HUDEP-2 (cell line): ENCODE measurements around the gene GAS6.
"Not testable (repeated sequence)": the region's sequence is repeated elsewhere in the genome, so short reads cannot be mapped to it uniquely, and the experiment has no call there.

Experiments used
- DNase-seq, 76 experiments: peaks; one replicate each; lab custom pipeline; 2025; ENCODE audit not compliant: unreplicated experiment in 76 of 76; lab: John Stamatoyannopoulos, UW

GAS6 gene

DNA sequence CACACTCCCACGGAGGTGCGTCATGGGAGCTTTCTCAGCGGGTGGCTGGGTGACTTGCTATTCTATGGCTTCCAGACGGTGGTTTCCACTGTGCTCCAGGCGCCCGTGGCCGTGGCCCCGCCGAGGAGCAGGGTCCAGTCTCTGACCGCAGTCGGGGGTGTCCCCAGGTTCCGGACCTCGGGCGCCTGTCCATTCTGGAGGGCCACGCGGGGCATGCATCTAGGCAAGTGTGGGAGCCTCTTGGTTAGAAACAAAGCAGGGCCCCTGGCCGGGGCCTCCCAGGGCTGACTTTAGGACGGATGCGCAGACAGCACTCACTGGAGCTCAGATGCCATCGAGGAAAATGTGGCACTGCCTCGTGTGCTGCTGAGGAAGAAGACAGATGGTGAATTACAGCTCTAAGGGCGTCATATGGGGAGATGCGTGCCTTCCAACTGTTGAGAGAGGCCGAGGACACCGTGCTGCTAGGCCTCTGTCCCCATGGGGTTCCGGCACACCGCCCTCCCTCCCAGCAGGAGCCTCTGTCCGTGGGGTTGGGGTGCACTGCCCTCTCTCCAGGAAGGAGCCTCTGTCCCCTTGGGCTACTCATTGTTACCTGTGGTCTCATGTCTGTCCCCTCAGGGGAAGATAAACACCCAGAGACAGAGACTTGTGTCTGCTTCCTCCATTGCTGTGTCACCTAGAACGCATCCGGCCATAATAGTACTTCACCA lies 66.8 kb downstream of the GAS6 start:
- DNase-seq: no peak

DNA sequence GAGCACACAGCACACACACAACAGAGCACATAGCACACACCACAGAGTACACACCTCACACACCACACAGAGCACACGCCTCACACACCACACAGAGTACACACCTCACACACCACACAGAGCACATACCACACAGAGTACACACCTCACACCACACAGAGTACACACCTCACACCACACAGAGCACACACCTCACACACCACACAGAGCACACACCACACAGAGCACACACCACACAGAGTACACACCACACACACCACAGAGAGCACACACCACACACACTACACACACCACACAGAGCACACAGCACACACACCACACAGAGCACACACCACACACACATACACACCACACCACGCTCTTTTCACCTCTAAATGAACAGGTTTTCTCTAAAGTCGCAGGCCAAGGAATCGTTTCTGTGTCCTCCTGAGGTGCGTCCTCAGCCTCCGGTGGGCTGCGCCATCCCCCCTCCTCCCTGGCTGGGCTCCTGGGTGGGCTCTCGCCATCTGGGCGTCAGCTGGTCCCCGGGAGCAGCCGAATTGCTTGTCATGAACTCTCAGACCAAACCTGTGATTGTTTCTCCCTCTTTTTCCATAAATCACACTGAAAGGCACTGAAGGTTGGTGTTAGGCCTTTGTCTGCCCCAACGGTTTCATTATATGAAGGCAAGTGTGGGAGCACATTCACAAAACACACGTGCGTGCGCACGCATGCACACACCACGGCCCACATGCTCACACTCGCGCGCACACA lies 67.5 kb downstream of the GAS6 start:
- no peak for DNase-seq

DNA sequence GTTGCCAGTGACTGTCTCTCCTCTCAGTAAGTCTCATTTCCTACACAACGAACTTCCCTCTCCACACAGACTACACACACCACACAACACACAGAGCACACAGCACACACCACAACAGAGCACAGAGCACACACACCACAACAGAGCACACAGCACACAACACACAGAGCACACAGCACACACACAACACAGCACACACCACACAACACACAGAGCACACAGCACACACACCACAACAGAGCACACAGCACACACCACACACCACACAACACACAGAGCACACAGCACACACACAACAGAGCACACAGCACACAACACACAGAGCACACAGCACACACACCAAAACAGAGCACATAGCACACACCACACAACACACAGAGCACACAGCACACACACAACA lies 68.5 kb downstream of the GAS6 start:
- not testable (repeated sequence) for DNase-seq

DNA sequence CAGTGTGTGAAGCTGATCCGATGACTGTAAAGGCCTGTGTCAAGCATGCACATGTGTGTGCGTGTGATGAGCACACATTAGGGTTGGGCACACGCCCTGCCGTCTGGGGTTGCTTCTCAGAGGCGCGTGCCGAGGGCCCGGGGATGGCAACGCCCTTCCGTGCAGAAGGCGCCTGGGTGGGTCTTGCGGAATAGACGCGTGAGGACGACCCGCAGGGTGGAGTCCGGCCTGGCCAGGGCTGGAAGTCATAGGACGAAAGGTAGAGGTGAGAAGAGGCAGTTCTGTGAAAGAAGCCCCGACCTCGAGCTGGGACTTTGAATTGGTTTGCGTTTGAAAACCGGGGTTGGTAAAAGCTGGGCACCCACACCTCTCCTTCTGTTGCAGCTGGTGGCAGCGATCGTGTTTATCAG lies 69.1 kb downstream of the GAS6 start:
- DNase-seq: no peak

DNA sequence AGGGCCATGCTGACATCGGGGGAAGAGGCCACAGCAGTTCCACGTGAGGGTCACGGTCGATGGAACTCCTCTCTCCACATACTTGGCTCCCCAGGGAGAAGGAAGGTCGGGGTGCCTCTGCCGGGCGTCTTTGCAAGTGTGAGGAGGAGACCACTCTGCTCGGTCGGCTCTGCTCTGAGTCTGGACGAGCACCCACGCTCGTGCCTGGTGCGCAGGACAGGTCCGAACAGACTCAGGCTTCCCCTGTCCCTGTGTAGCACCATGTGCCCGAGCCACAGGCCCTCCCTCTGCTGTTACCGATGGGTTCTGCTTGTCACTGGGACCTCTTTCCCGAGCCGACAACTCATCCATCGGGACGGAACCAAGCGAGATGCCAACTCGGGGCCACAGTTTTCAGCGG lies 69.8 kb downstream of the GAS6 start:
- no peak for DNase-seq

DNA sequence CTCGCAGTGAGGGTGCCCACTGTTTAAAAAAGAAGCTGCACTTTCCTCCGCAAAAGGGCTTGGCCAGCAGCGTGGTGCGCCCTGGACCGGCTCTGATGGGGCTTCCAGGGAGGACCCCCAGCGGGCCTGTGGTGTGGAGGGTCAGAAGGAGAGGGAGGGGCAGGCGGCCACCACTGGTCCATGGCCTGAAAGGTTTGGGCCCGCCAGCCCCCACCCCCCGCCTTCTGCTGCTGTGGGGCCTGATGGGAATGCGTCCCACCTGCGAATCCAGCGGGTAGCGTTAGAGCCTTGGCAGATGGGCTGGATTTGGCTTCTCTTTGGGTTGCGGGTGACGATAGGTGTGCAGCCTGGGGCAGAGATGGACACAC lies 70.2 kb downstream of the GAS6 start:
- no peak for DNase-seq

DNA sequence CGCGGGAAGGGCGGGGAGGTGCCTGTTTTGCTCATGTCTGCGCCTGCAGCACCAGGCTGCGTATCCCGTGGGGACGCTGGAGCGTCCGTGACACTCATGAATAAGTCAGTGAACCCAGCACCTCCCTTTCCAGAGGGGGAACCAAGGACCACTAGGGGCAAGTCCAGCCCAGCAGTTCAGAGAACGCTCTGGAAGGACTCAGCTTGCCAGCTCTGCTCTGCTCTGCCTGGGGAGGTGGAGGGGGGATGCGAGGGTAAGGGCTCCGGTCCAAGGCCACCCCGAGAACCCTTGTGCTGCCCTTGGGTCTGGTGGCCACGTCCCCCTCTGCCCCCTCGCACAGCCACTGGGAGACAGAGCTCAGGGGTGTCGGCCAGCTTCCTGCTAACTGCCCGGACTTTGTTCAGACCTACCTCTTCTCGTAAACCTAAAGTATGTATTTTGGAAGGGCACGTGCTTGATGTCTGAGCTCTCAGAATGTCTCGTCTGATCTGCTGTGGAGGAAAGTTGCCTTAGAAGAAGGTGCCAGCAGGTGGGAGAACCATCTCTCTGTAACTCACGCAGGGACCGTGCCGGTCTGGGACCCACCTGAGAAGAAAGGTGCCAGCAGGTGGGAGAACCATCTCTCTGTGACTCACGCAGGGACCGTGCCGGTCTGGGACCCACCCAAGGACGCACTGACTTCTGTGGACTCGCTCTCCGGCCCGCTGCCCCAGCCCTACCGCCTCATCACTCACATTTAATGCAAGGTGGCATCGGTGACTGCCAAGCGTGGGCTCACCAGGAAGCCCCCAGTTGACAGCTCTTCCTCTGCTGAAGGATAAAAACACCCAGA lies 70.8 kb downstream of the GAS6 start:
- no peak for DNase-seq

DNA sequence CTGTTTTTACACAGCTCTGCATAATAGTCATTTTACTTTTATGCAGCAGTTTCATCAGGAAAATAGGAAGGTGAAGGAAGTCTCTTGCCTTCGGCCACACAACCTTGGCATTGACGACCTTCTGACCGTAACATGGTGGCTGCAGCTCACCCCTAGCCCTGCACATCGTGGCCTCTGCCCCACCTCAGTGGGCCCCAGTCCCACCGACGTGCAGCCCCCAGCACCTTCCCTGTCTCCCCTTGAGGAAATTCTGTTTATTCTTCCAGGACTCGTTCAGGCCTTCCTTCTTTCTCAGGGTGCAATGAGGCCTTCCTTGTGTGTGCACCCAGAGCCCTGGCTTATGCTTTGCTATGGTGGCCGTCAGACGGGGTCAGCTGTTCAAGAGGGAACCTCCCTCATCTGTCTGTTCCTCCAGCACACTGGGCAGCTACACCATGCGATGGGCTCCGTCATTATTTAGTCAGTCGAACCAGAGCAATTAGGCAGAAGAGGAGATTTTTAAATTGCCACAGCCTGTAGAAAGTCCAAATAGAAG lies 71.6 kb downstream of the GAS6 start:
- no peak for DNase-seq

DNA sequence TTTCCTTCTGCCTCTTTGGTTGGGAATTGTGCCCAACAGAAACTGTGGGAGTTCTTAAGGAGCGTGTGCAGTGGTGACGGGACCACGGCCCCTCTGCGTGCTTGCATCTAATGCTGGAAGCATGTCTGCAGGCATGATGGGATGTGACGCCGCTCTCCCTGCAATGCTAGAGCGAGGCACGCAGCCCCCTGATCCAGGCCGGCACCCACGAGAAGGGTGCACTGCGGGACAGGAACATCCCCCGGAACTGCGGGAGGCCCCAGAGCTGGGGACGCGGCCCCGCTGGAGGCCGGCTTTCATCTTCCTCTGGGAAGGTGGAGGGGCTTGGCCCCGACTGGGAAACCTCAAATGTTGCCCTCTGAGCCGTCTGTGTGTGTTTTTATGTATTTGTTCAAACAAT lies 72.1 kb downstream of the GAS6 start:
- no peak for DNase-seq

DNA sequence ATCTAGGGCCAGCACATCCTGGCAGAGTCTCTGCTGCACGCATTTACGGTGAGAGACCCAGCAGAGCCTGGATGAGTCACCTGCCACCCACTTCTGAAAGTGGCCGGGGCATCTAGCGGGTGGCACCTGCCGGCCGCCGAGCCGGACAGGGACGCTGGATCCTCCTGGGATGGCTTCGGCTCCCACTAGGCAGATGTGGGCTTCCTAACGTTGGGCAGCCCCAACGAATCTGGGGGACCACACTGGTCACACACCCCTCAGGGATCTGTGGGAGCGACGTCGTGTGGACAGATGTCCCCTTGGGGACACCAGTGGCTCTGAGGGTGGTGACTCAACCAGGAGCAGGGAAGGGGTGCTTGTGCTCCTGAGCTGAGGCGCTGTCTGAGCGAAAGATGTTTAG lies 72.7 kb downstream of the GAS6 start:
- DNase-seq: no peak

DNA sequence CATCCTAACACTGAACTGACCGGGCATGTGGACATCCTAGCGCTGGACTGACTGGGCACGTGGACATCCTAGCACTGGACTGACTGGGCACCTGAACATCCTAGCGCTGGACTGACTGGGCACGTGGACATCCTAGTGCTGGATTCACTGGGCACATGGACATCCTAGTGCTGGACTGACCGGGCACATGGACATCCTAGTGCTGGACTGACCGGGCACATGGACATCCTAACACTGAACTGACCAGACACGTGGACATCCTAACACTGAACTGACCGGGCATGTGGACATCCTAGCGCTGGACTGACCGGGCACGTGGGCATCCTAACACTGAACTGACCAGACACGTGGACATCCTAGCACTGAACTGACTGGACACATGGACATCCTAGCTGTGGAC lies 73.9 kb downstream of the GAS6 start:
- DNase-seq: not testable (repeated sequence)

DNA sequence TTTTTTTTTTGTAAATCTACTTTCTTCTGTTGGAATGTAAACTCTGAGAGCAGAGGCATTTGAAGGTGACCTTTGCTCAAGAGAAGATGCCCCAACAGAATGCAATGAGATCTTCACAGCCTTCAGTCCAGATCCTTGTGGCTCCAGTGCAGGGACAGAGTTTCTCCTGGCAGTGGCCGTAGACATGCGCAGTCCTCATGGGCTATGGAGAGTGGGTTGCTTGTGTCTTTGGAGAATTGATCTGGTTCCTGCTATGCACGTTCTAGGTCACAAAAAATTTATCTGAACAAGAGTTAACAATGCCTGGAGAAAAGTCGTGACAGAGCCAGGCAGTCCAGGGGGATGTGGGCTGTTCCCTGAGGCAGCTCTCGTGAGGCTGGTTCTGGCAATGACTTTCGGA lies 74.7 kb downstream of the GAS6 start:
- DNase-seq: no peak

DNA sequence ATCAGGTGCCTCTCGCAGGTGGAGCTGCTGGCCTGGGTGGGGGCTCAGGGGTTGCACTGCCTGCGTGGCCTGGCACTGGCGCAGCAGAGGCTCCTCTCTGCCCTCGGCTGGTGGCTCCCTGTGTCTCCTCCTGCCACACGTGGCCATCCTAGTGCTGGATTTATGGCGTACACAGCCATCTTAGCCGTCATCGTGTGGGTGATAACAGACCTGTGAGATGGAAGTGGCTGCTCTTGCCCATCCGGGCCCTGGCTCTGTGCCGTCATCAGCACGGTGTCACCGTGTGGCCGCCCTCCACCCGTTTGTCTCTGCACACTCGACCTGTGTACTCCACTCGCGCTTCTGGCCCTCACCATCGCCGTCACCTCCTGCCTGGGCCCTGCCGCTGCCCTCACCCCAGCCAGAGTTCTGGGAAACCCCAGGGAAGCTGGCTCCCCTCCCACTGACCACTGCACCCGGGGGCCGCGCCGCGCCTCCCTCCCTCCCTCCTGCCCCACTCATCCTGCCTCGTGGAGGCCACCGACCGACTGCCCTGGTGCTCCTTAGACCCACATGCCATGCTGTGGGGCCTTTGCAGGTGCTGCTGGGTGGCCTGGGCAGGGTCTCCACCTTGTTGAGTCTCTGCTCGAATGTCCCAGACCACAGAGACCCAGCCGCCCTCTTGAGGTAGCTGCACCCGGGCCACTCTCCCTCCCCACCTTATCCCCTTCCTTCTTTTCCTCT lies 75.3 kb downstream of the GAS6 start:
- no peak for DNase-seq

DNA sequence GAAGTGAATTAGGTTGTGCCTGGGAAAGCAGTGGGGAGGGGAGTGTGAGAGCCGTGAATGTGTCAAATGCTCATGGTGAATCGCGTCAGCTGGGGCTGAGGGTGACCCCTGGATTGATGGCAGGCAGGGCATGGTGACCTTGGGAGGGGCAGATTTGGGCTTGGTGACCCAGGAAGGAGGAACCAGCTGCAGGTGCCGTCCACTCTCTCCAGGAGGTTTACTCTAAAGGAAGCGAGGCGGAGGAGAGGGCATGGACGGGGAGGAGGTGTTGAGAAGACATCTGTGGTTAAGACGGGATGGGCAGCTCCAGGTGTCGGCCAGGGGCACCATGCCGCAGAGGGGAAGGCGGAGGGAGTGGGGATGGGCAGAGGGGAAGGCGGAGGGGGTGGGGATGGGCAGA lies 76.2 kb downstream of the GAS6 start:
- DNase-seq: no peak

DNA sequence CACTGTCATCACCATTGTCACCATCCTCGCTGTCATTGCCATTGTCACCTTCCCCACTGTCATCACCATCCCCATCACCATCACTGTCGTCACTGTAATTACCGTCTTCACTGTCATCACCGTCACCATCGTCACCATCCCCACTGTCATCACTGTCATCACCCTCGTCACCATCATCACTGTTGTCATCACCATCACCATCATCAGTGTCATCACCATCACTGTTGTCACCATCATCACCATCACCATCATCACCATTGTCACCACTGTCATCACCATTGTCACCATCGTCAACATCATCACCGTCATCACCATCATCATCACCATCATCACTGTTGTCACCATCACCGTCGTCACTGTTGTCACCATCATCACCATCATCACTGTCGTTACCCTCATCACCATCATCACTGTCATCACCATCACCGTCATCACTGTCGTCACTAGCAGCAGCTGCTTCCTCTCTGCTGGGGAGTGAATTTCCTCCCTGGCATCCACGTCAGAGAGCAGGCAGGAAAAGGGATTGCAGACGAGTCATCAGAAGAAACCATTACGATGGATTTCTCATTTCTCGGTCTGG lies 77.5 kb downstream of the GAS6 start:
- no peak for DNase-seq

DNA sequence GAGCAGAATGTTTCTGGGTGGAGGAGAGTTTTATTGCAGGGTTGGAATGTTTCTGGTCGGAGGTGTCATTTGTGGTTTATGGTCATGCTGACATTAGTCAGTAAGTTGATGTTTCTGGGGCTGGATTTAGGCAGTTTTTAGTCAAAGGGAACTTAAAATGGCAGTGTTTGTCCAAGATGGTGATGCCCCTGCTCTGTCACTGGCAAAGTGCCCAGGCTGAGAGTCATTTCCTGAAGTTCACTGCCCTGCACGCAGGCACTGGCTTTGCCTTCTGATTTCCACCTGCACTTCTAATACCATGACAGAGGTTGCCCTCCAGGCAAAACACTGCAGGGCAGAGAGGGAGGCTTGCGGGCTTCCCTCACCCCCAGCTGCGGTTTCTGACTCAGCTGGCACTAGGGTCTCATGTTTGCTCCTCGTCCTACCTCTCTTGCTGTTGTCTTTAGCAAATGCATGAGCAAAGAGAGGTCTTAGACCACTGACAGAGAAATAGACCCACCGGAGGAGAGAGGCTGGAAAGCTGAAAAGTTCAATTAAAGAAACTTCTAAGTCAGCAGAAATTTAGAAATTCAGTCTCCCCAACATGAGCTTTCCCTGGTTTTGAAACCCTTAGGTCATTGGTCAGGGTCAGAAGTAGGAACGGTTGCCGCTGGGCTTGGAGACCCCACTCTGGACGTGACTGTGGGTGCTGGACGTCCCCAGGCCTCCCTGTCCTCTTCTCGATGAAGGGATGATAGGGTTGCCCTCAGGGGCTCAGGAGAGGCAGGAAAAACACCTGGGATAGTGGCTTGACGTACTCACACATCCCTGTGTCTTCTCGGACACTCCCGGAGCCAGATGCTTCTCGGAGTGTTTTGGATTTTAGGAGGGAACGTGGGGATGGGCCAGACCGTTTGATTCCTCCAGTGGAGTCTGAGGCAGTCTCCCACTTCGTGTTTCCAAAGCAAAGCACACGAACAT lies 78.5 kb downstream of the GAS6 start:
- DNase-seq: no peak

DNA sequence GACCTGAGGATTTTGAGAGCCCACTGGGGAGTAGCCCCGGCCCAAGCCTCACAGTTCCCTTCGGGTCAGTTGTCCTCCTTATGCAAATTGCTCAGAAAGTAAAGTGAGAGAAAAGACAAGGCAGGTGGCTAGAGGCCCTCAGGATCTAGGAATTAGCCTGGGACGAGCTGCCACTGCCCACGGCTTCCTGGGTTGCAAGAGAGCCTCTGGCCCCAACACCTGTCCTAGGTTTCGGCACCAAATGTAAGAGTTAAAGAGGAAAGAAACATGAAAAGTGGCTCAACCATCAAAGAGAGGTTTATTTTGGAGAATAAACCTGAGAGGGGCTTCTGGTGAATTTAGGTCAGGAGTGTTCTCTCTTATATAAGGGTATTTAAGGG lies 79.2 kb downstream of the GAS6 start:
- no peak for DNase-seq

DNA sequence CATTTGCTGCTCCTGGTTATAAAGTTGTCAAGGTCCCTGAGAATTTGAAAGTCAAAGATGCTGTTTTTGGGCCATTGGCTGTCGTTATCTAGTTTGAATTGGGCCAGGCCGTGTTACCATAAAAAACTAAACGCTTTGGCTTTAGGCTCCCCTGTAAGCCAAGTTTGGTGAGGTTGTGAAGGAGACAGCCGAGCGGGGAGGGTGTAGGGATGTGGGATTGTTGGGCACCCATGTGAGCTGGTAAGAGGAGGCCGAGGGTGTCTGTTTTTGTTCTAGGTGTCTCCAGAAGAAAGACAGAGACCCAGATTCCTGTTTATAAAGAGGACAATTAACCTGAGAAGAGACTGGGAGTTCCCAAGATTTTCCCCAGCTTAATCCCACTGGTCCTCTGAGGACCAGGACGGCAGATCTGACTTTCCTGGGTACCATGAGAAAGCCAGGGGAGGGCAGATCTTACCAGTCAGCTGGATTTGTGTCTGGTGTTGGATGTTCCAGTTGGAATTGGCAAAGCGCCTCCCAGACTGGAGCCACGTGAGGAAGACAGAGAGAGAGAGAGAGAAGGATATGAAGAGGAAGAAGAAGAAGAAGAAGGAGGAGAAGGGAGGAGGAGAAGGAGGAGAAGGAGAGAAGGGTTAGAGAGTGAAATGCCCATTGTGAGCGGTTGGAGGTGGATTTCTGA lies 79.8 kb downstream of the GAS6 start:
- no peak for DNase-seq
